H1 (cell line): Measurements from ENCODE around the gene SWT1. TPM values are rescaled to one million over a fixed set of nuclear protein-coding genes. Genes with fewer than 3 reads are reported as not detected.

Experiments used
- CTCF ChIA-PET: fragments of 300-600 bp; sonication (Branson Sonifier 250); formaldehyde crosslinking; loops from one replicate; lab custom pipeline; 2021; ENCODE audit not compliant: partially characterized antibody; lab: Charles Lee
- POLR2A ChIA-PET: fragments of 300-600 bp; sonication (Branson Sonifier 250); formaldehyde crosslinking; loops from one replicate; lab custom pipeline; 2021; ENCODE audit warnings: inconsistent platforms; ENCODE audit not compliant: partially characterized antibody; lab: Charles Lee
- DNase-seq, 2 experiments: peaks; one replicate each; pipeline versions ENCODE4 v3.0.0 to v3.0.0-alpha.2; 2010 to 2022; ENCODE audit warnings: low spot score in 2 of 2, low read depth in 1 of 2, mixed read lengths in 1 of 2
- FAIRE-seq: peaks from 2 replicates; lab custom pipeline; 2011; peaks lifted over from hg19 to GRCh38; lab: Jason Lieb, UNC
- H2AFZ ChIP-seq: 2 replicates; pipeline ENCODE4 v1.8.1; 2012; ENCODE audit warnings: low read length, inconsistent platforms
- H2AK5ac ChIP-seq: 2 replicates; pipeline ENCODE4 v1.6.1; 2013; ENCODE audit warnings: low read depth, low read length
- H2BK120ac ChIP-seq: replicated peaks from 2 replicates; pipeline ENCODE3; 2013; ENCODE audit warnings: low read depth, low read length, inconsistent platforms
- H2BK12ac ChIP-seq: 2 replicates; pipeline ENCODE4 v1.6.1; 2013; ENCODE audit warnings: low read depth, low read length
- H2BK15ac ChIP-seq: 2 replicates; pipeline ENCODE4 v1.6.1; 2013; ENCODE audit warnings: low read length
- H2BK20ac ChIP-seq: 2 replicates; pipeline ENCODE4 v1.6.1; 2013; ENCODE audit warnings: low read length
- H2BK5ac ChIP-seq: 2 replicates; pipeline ENCODE4 v1.6.1; 2013; ENCODE audit warnings: low read depth, low read length
- H3K14ac ChIP-seq: 2 replicates; pipeline ENCODE4 v1.6.1; 2013; ENCODE audit warnings: inconsistent platforms; ENCODE audit not compliant: insufficient read length
- H3K18ac ChIP-seq: 2 replicates; pipeline ENCODE4 v1.6.1; 2013; ENCODE audit warnings: low read length; ENCODE audit errors: extremely low read depth
- H3K23ac ChIP-seq: 2 replicates; pipeline ENCODE4 v1.6.1; 2013; ENCODE audit warnings: inconsistent platforms; ENCODE audit not compliant: insufficient read length
- H3K23me2 ChIP-seq: 2 replicates; pipeline ENCODE4 v1.6.1; 2013; ENCODE audit warnings: low read depth, low read length
- H3K27ac ChIP-seq: 2 replicates; pipeline ENCODE4 v1.6.1; 2011; ENCODE audit warnings: low read depth, low read length, inconsistent platforms
- H3K27me3 ChIP-seq, 4 experiments: replicated peaks in 1 of 4; 1 replicate in 1 of 4; 2 replicates in 3 of 4; pipeline versions ENCODE4 v1.6.1 to v1.8.1; 2011 to 2013; ENCODE audit warnings: low read length in 3 of 4, mild to moderate bottlenecking in 3 of 4, inconsistent platforms in 2 of 4, mixed read lengths in 2 of 4, moderate library complexity in 1 of 4; ENCODE audit not compliant: control insufficient read depth in 3 of 4, insufficient read depth in 3 of 4; ENCODE audit errors: extremely low read depth in 1 of 4
- H3K36me3 ChIP-seq, 4 experiments: 2 replicates each; pipeline versions ENCODE4 v1.6.1 to v1.8.1; 2011 to 2013; ENCODE audit warnings: mild to moderate bottlenecking in 4 of 4, low read length in 3 of 4, moderate library complexity in 2 of 4, control low read depth in 1 of 4, inconsistent platforms in 1 of 4; ENCODE audit not compliant: insufficient read depth in 4 of 4, control insufficient read depth in 2 of 4
- H3K4ac ChIP-seq: replicated peaks from 2 replicates; pipeline ENCODE3; 2013; ENCODE audit warnings: low read length, low read depth, mixed read lengths, inconsistent platforms; ENCODE audit not compliant: insufficient read length
- H3K4me1 ChIP-seq, 4 experiments: replicated peaks in 1 of 4; 1 replicate in 1 of 4; 2 replicates in 3 of 4; pipeline versions ENCODE4 v1.6.1 to v1.8.1; 2011 to 2013; ENCODE audit warnings: low read length in 3 of 4, inconsistent platforms in 2 of 4, mixed read lengths in 1 of 4; ENCODE audit not compliant: insufficient read depth in 4 of 4, control insufficient read depth in 3 of 4
- H3K4me2 ChIP-seq, 2 experiments: 2 replicates each; pipeline versions ENCODE4 v1.6.1 to v1.8.1; 2011 to 2013; ENCODE audit warnings: low read depth in 2 of 2, low read length in 2 of 2, control low read depth in 1 of 2, inconsistent platforms in 1 of 2, mild to moderate bottlenecking in 1 of 2; ENCODE audit not compliant: insufficient read depth in 1 of 2
- H3K4me3 ChIP-seq, 4 experiments: fragments of 200-600, 300-600 bp in 1 of 4; sonication (generic), shearing (Covaris generic), sonication (Bioruptor Twin) in 1 of 4; 2 replicates each; pipeline versions ENCODE4 v1.5.1 to v1.8.1; 2011 to 2016; ENCODE audit warnings: low read length in 4 of 4, low read depth in 3 of 4, control low read depth in 2 of 4, inconsistent platforms in 2 of 4, mild to moderate bottlenecking in 2 of 4, mixed read lengths in 1 of 4, moderate library complexity in 1 of 4; ENCODE audit not compliant: insufficient read depth in 2 of 4; ENCODE audit errors: extremely low read depth in 1 of 4
- H3K56ac ChIP-seq: replicated peaks from 2 replicates; pipeline ENCODE3; 2013; ENCODE audit warnings: low read depth, mild to moderate bottlenecking, mixed read lengths, low read length, inconsistent platforms; ENCODE audit not compliant: insufficient read length
- H3K79me1 ChIP-seq: 2 replicates; pipeline ENCODE4 v1.6.1; 2013; ENCODE audit warnings: low read depth, low read length, control low read depth
- H3K79me2 ChIP-seq, 2 experiments: 2 replicates each; pipeline versions ENCODE4 v1.6.1 to v1.8.1; 2012 to 2013; ENCODE audit warnings: low read length in 2 of 2, mild to moderate bottlenecking in 2 of 2, inconsistent platforms in 1 of 2; ENCODE audit not compliant: insufficient read depth in 2 of 2, control insufficient read depth in 1 of 2
- H3K9ac ChIP-seq, 4 experiments: replicated peaks in 1 of 4; 1 replicate in 1 of 4; 2 replicates in 3 of 4; pipeline versions ENCODE4 v1.6.1 to v1.8.1; 2011 to 2013; ENCODE audit warnings: low read depth in 3 of 4, low read length in 3 of 4, control low read depth in 2 of 4, mild to moderate bottlenecking in 2 of 4, moderate library complexity in 2 of 4, inconsistent platforms in 1 of 4; ENCODE audit errors: extremely low read depth in 1 of 4
- H3K9me3 ChIP-seq, 2 experiments: 2 replicates each; pipeline versions ENCODE4 v1.6.1 to v1.8.1; 2012 to 2013; ENCODE audit warnings: mild to moderate bottlenecking in 2 of 2, moderate library complexity in 2 of 2, control low read depth in 1 of 2, inconsistent platforms in 1 of 2, low read depth in 1 of 2, low read length in 1 of 2, mixed read lengths in 1 of 2; ENCODE audit not compliant: insufficient read depth in 2 of 2
- H4K20me1 ChIP-seq, 2 experiments: replicated peaks in 1 of 2; 2 replicates each; pipeline versions ENCODE3 to v1.8.1; 2011 to 2013; ENCODE audit warnings: inconsistent platforms in 2 of 2, low read length in 2 of 2, mild to moderate bottlenecking in 1 of 2; ENCODE audit not compliant: insufficient read depth in 2 of 2, control insufficient read depth in 1 of 2
- H4K5ac ChIP-seq: 2 replicates; pipeline ENCODE4 v1.6.1; 2013; ENCODE audit warnings: low read length, low read depth, mixed read lengths, inconsistent platforms; ENCODE audit not compliant: insufficient read length
- H4K8ac ChIP-seq: 2 replicates; pipeline ENCODE4 v1.8.0; 2013; ENCODE audit warnings: mild to moderate bottlenecking, moderate library complexity, low read length, inconsistent platforms; ENCODE audit not compliant: insufficient read depth; ENCODE audit errors: extremely low read depth
- H4K91ac ChIP-seq: replicated peaks from 2 replicates; pipeline ENCODE3; 2013; ENCODE audit warnings: low read length, mixed read lengths, inconsistent platforms; ENCODE audit not compliant: insufficient read length
- KDM4A ChIP-seq: IDR thresholded peaks from one replicate; pipeline ENCODE4 v1.7.1; 2012; ENCODE audit warnings: low read depth, mild to moderate bottlenecking, moderate library complexity, low read length, inconsistent platforms; ENCODE audit not compliant: severe bottlenecking
- KDM5A ChIP-seq: fragments of 200-600 bp; IDR thresholded peaks from 2 replicates; pipeline ENCODE4 v1.7.1; 2012; ENCODE audit warnings: mild to moderate bottlenecking, low read length, inconsistent platforms, mixed read lengths
- WGBS, 2 experiments: shearing (Covaris generic) in 1 of 2; methylation state at CpG; one replicate each; pipeline versions ENCODE4 v1.1.6 to v1.1.7; 2013 to 2015; ENCODE audit warnings: low lambda C conversion rate in 2 of 2, mixed read lengths in 2 of 2, inconsistent platforms in 1 of 2, low coverage in 1 of 2, missing lambda C conversion rate in 1 of 2; ENCODE audit not compliant: insufficient replicate concordance in 2 of 2, insufficient coverage in 1 of 2, insufficient read length in 1 of 2; ENCODE audit errors: extremely low coverage in 1 of 2, missing lambda C conversion rate in 1 of 2; 5-methylcytosine and 5-hydroxymethylcytosine counted together
- polyA plus RNA-seq, 7 experiments: library from polyadenylated mRNA; depleted of rRNA in 3 of 7; stranded (reverse) in 5 of 7; unstranded in 2 of 7; fragments of >200 nt in 5 of 7; fragments of 200-250 nt in 2 of 7; gene quantifications; 1 replicate in 5 of 7; 2 replicates in 1 of 7; 4 replicates in 1 of 7; pipeline versions ENCODE4 v1.2.1 to v1.2.3, GENCODE V29; 2011 to 2013; ENCODE audit warnings: missing spikeins in 2 of 7, mixed read lengths in 2 of 7
- total RNA-seq: library from RNA; stranded (reverse); fragmentation: NEBNext Ultra II Directional; extraction: Animal tissue kit (Norgen Biotek cat#: 25700); gene quantifications from 2 replicates; pipeline ENCODE4 v1.2.1, GENCODE V29; 2021
- TF ChIP-seq, protein P1 (sequence below): IDR thresholded peaks from 2 replicates; pipeline ENCODE4 v1.6.1; 2012; ENCODE audit warnings: inconsistent platforms

SWT1 gene
- total and polyA plus RNA-seq, 2 of the 8 experiments (the other 6 are each of a cell fraction or from before 2014, with no cell fraction given), result 1.4 to 6.2 TPM

DNA sequence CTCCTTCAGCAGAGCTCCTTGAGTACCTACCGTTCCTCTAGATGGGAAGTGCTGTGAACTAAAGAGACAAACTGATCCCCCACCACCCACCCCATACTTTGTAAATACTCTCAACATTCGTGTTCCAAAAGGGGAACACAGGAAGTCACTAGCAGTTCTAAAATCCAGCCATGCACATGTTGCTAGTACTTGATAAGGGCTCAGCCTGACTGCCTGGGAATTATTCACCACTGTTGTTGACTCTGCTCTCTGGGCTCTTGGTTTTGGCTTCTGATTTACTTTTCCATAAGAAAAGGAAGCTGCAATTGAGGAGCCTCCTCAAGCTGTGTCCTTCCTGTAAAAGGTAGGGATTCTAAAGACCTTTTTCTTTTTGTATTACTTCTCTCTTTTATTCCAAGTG, 92.6 kb downstream of the SWT1 start:
- Histone ChIP-seq H3K36me3 (no peaks in the 10 kb centered on the region), H3K9me3 (no peaks in the 10 kb centered on the region), H3K4me2 (no peak overlapping the region), H3K79me1 (no peaks in the 10 kb centered on the region), H4K91ac (no peak overlapping the region), H3K27ac (no peak overlapping the region), H3K23ac (no peak overlapping the region), H2BK20ac (no peak overlapping the region), H3K27me3 (no peaks in the 10 kb centered on the region), H4K8ac (no peak overlapping the region), H3K4ac (no peak overlapping the region), H3K4me3 (no peak overlapping the region), H2BK12ac (no peak overlapping the region), H3K9ac (no peak overlapping the region), H3K14ac (no peak overlapping the region), H2AFZ (no peak overlapping the region), H4K5ac (no peak overlapping the region), H2AK5ac (no peak overlapping the region), H3K56ac (no peak overlapping the region), H3K18ac (no peak overlapping the region), H4K20me1 (no peaks in the 10 kb centered on the region), H3K4me1 (peaks cover 0 to 9% (median 2%) of the 10 kb centered on the region in 4 experiments; a peak in 1 of 7 replicates), H3K79me2 (no peaks in the 10 kb centered on the region), H2BK120ac (no peak overlapping the region), H2BK5ac (peak overlapping the region; percentile 71; the same call in 1 of the 2 replicates), H2BK15ac (no peak overlapping the region), H3K23me2 (no peaks in the 10 kb centered on the region)
- DNase-seq, result no peak
- ChIA-PET CTCF (interaction anchor here (0.6 to 2.3 kb wide), 7 partner anchors 11 to 431 kb away, joined by 3 to 6 read pairs (median 3); no protein-coding TSS in a partner anchor), POLR2A (interaction anchor here (1.0 kb wide), 1 partner anchor 11 kb away, joined by 3 read pairs; no protein-coding TSS in a partner anchor)
- no peak for FAIRE-seq
- 70% methylated on average over 2 of the region's 2 CpGs; no CpG with 5 or more reads in 1 of the 2 experiments for WGBS, 2 experiments
- TF ChIP-seq KDM5A (no peak), KDM4A (no peak)
- TF ChIP-seq, protein P1, sequence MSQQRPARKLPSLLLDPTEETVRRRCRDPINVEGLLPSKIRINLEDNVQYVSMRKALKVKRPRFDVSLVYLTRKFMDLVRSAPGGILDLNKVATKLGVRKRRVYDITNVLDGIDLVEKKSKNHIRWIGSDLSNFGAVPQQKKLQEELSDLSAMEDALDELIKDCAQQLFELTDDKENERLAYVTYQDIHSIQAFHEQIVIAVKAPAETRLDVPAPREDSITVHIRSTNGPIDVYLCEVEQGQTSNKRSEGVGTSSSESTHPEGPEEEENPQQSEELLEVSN, result peak; percentile 11; the same call in 1 of the 2 replicates
